NCI-H1092 (cell line): ENCODE data around the gene TNFRSF25.
A peak's percentile ranks its signal among the peaks of the same experiment; 100 is the strongest.

Experiments
- DNase-seq: peaks from one replicate; lab custom pipeline; 2025; lab: John Stamatoyannopoulos, UW

The TNFRSF25 gene

GRCh38 chr1:6416906-6417305 is 49.1 kb downstream of the TNFRSF25 start:
- DNase-seq = no peak

- DNase-seq = no peak
Measured at GRCh38 chr1:6416295-6416656, 49.7 kb downstream of the TNFRSF25 start.

GRCh38 chr1:6414881-6415626 is 50.9 kb downstream of the TNFRSF25 start:
- no peak for DNase-seq

- peak; percentile 78 for DNase-seq
Measured at GRCh38 chr1:6414443-6414844, 51.5 kb downstream of the TNFRSF25 start.

GRCh38 chr1:6412896-6413295 is 53.1 kb downstream of the TNFRSF25 start:
- DNase-seq = no peak
